Liver (tissue), 9 donors: ENCODE data around the gene MRC2. TPM values are rescaled to one million over a fixed set of nuclear protein-coding genes. Genes with fewer than 3 reads are reported as not detected.

Experiments
- DNase-seq: peaks from one replicate; pipeline ENCODE4 v3.0.0-alpha.2; 2017; ENCODE audit warnings: low spot score
- H3K27ac ChIP-seq, 2 donors: one replicate each; pipeline ENCODE4 v1.7.0; 2013; ENCODE audit warnings: inconsistent platforms in 2 of 2, low read length in 2 of 2, control low read depth in 1 of 2, low read depth in 1 of 2, mild to moderate bottlenecking in 1 of 2
- H3K27me3 ChIP-seq, 4 donors: one replicate each; pipeline versions ENCODE4 v1.6.1 to v1.7.0; 2013; ENCODE audit warnings: low read length in 3 of 4, inconsistent platforms in 1 of 4, mild to moderate bottlenecking in 1 of 4, moderate library complexity in 1 of 4; ENCODE audit not compliant: control insufficient read depth in 4 of 4, insufficient read depth in 4 of 4
- H3K36me3 ChIP-seq, 4 donors: one replicate each; pipeline versions ENCODE4 v1.6.1 to v1.7.0; 2013; ENCODE audit warnings: low read length in 3 of 4, mild to moderate bottlenecking in 3 of 4, low read depth in 1 of 4, moderate library complexity in 1 of 4; ENCODE audit not compliant: control insufficient read depth in 4 of 4, insufficient read depth in 3 of 4
- H3K4me1 ChIP-seq, 4 donors: one replicate each; pipeline versions ENCODE4 v1.6.1 to v1.7.0; 2013; ENCODE audit warnings: low read length in 3 of 4, mild to moderate bottlenecking in 3 of 4, moderate library complexity in 1 of 4; ENCODE audit not compliant: control insufficient read depth in 4 of 4, insufficient read depth in 4 of 4
- H3K4me3 ChIP-seq, 3 donors: one replicate each; pipeline versions ENCODE4 v1.6.1 to v1.7.0; 2013; ENCODE audit warnings: low read length in 3 of 3, control low read depth in 1 of 3, low read depth in 1 of 3, mild to moderate bottlenecking in 1 of 3
- H3K9ac ChIP-seq, 2 donors: one replicate each; pipeline ENCODE4 v1.7.0; 2013; ENCODE audit warnings: low read length in 2 of 2, mild to moderate bottlenecking in 2 of 2, moderate library complexity in 2 of 2, control low read depth in 1 of 2, low read depth in 1 of 2
- H3K9me3 ChIP-seq, 4 donors: one replicate each; pipeline versions ENCODE4 v1.6.1 to v1.7.0; 2013; ENCODE audit warnings: low read length in 3 of 4; ENCODE audit not compliant: control insufficient read depth in 4 of 4
- CTCF ChIP-seq: fragments of 150-350 bp; IDR thresholded peaks from 2 replicates; pipeline ENCODE4 v1.5.1; 2017; ENCODE audit warnings: improper control_type of control experiment, low read depth, low read length; ENCODE audit not compliant: missing input control
- EGR1 ChIP-seq, 2 donors: IDR thresholded peaks; 2 replicates each; pipeline ENCODE4 v1.6.1; 2016 to 2018; ENCODE audit warnings: antibody characterized with exemption in 2 of 2, low read depth in 2 of 2
- FOXA1 ChIP-seq: IDR thresholded peaks from 2 replicates; pipeline ENCODE4 v1.6.1; 2016; ENCODE audit warnings: antibody characterized with exemption
- FOXA2 ChIP-seq: IDR thresholded peaks from 2 replicates; pipeline ENCODE4 v1.6.1; 2016; ENCODE audit warnings: antibody characterized with exemption
- GABPA ChIP-seq, 2 donors: IDR thresholded peaks in 1 of 2; conservative IDR thresholded peaks in 1 of 2; 2 replicates each; pipeline ENCODE4 v1.6.1; 2016; ENCODE audit warnings: antibody characterized with exemption in 2 of 2, mild to moderate bottlenecking in 1 of 2, moderate library complexity in 1 of 2
- HNF4A ChIP-seq, 2 donors: conservative IDR thresholded peaks; 2 replicates each; pipeline ENCODE4 v1.6.1; 2016; ENCODE audit warnings: antibody characterized with exemption in 2 of 2, mild to moderate bottlenecking in 2 of 2
- HNF4G ChIP-seq: IDR thresholded peaks from 2 replicates; pipeline ENCODE4 v1.6.1; 2016; ENCODE audit warnings: antibody characterized with exemption
- JUND ChIP-seq, 2 donors: IDR thresholded peaks; 2 replicates each; pipeline ENCODE4 v1.6.1; 2016; ENCODE audit warnings: antibody characterized with exemption in 2 of 2
- MAX ChIP-seq: IDR thresholded peaks from 2 replicates; pipeline ENCODE4 v1.6.1; 2016; ENCODE audit warnings: antibody characterized with exemption
- NR2F2 ChIP-seq: IDR thresholded peaks from 2 replicates; pipeline ENCODE4 v1.6.1; 2016; ENCODE audit warnings: antibody characterized with exemption
- RAD21 ChIP-seq, 2 donors: IDR thresholded peaks; 2 replicates each; pipeline ENCODE4 v1.6.1; 2016; ENCODE audit warnings: antibody characterized with exemption in 2 of 2, mild to moderate bottlenecking in 2 of 2
- REST ChIP-seq: IDR thresholded peaks from 2 replicates; pipeline ENCODE4 v1.6.1; 2016; ENCODE audit warnings: antibody characterized with exemption, mild to moderate bottlenecking
- RXRA ChIP-seq, 2 donors: IDR thresholded peaks; 2 replicates each; pipeline ENCODE4 v1.6.1; 2017 to 2018; ENCODE audit warnings: antibody characterized with exemption in 2 of 2, mild to moderate bottlenecking in 1 of 2
- SP1 ChIP-seq: IDR thresholded peaks from 2 replicates; pipeline ENCODE4 v1.6.1; 2018; ENCODE audit warnings: antibody characterized with exemption, mild to moderate bottlenecking
- TAF1 ChIP-seq: conservative IDR thresholded peaks from 2 replicates; pipeline ENCODE4 v1.6.1; 2016; ENCODE audit warnings: antibody characterized with exemption, mild to moderate bottlenecking
- YY1 ChIP-seq: IDR thresholded peaks from 2 replicates; pipeline ENCODE4 v1.6.1; 2016; ENCODE audit warnings: antibody characterized with exemption, mild to moderate bottlenecking
- WGBS: extraction: QIAGEN DNeasy Blood & Tissue Kit; methylation state at CpG from one replicate; pipeline ENCODE4 v1.1.7; 2013; 5-methylcytosine and 5-hydroxymethylcytosine counted together
- polyA plus RNA-seq, 2 donors: library from polyadenylated mRNA; stranded (reverse) in 1 of 2; unstranded in 1 of 2; fragments of 200-250 nt in 1 of 2; fragments of >200 nt in 1 of 2; fragmentation: Nextera tagmentation in 1 of 2; extraction: Ambion mirVana in 1 of 2; gene quantifications; one replicate each; pipeline versions ENCODE4 v1.2.1 to v1.2.3, GENCODE V29; 2013 to 2015
- total RNA-seq, 2 donors: library from RNA; depleted of rRNA; stranded (reverse); fragments of >200 nt; gene quantifications; one replicate each; pipeline ENCODE4 v1.2.3, GENCODE V29; 2014
- TF ChIP-seq, protein P1 (sequence below): IDR thresholded peaks from 2 replicates; pipeline ENCODE4 v1.6.1; 2016; ENCODE audit warnings: antibody characterized with exemption
- TF ChIP-seq, protein P2 (sequence below): IDR thresholded peaks from 2 replicates; pipeline ENCODE4 v1.6.1; 2016; ENCODE audit warnings: antibody characterized with exemption
- donor health status: healthy.
- donor health status: healthy.
- donor health status: healthy.
- donor health status: healthy.
- donor health status: healthy.

MRC2 gene
- total and polyA plus RNA-seq, 4 donors, result 0.49 to 81.1 (median 2.8) TPM

DNA sequence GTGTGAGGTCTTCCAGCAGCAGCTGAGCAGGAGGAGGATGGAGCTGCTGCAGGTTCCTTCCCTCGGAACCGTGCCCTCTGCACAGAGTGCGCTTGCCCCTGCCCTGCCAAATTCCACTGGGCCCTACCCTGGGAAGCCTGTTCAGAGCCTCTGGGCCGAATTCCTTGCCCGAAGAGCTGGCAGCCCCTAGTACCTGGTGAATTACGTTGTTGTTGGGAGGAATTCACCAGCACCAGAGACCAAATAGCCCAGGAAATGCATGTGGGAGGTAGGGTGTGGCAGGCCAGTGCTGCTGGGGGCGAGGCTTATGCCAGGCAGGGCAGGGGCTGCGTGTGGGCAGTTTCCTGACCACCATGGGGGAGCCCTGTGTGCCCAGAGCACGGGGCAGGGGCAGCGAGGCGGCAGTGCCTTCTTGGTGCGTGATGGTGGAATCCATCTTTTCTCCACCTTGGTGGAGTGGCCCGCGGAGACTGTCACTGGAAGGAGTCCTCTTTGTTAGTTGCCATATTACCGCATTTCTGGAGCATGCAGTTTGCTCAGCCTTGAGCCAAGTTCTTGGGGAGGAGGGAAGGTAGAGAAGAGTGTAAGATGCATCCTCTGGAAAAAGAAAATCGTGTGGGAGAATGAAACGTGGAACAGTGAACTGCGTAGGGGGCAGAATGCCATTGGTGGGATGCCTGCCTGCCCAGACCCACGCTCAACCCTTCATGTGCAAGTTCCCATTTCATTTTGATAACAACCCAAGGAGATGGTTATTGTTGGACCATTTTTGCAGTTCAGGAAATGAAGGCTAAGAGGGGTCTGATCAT lies 2.3 kb downstream of the MRC2 start:
- H3K27ac ChIP-seq, result no peak overlapping the region
- H3K9ac ChIP-seq, result no peak overlapping the region
- no peaks in the 10 kb centered on the region for H3K36me3 ChIP-seq
- no peak for DNase-seq
- peaks cover 0 to 4% (median 0%) of the 10 kb centered on the region in 4 donors for H3K27me3 ChIP-seq
- H3K4me3 ChIP-seq, result no peak overlapping the region
- TF ChIP-seq HNF4G (no peak), RAD21 (IDR thresholded peaks at IDR 0.05) (no peak), TAF1 (no peak)
- TF ChIP-seq, protein P1, sequence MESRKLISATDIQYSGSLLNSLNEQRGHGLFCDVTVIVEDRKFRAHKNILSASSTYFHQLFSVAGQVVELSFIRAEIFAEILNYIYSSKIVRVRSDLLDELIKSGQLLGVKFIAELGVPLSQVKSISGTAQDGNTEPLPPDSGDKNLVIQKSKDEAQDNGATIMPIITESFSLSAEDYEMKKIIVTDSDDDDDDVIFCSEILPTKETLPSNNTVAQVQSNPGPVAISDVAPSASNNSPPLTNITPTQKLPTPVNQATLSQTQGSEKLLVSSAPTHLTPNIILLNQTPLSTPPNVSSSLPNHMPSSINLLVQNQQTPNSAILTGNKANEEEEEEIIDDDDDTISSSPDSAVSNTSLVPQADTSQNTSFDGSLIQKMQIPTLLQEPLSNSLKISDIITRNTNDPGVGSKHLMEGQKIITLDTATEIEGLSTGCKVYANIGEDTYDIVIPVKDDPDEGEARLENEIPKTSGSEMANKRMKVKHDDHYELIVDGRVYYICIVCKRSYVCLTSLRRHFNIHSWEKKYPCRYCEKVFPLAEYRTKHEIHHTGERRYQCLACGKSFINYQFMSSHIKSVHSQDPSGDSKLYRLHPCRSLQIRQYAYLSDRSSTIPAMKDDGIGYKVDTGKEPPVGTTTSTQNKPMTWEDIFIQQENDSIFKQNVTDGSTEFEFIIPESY, result no peak
- peaks cover 6 to 21% (median 9%) of the 10 kb centered on the region in 4 donors for H3K4me1 ChIP-seq
- no peaks in the 10 kb centered on the region for H3K9me3 ChIP-seq
- 71% methylated on average over 19 of the region's 19 CpGs for WGBS

- Histone ChIP-seq H3K27ac (no peak overlapping the region), H3K4me1 (peaks cover 6 to 21% (median 9%) of the 10 kb centered on the region in 4 donors)
These were observed 3.1 kb downstream of the MRC2 start for GRCh38 chr17:62630365-62631085.

More at GRCh38 chr17:62630365-62631085, 3.1 kb downstream of the MRC2 start:
- 70% methylated on average over 12 of the region's 12 CpGs for WGBS
- Histone ChIP-seq H3K9ac (no peak overlapping the region), H3K27me3 (peaks cover 0 to 4% (median 0%) of the 10 kb centered on the region in 4 donors), H3K9me3 (no peaks in the 10 kb centered on the region), H3K4me3 (no peak overlapping the region), H3K36me3 (no peaks in the 10 kb centered on the region)
- TF ChIP-seq NR2F2, result no peak
- TF ChIP-seq MAX, result no peak
- TF ChIP-seq SP1, result no peak
- TF ChIP-seq GABPA (IDR thresholded peaks at IDR 0.05 in 1 of 2, conservative IDR thresholded peaks at IDR 0.05 in 1 of 2), result no peak
- TF ChIP-seq, protein P1, result no peak
- no peak for TF ChIP-seq EGR1 (IDR thresholded peaks at IDR 0.05; ENCODE audit: low read depth in 2 of 2)
- no peak for TF ChIP-seq FOXA1
- no peak for TF ChIP-seq FOXA2
- TF ChIP-seq REST, result no peak
- TF ChIP-seq, protein P2, sequence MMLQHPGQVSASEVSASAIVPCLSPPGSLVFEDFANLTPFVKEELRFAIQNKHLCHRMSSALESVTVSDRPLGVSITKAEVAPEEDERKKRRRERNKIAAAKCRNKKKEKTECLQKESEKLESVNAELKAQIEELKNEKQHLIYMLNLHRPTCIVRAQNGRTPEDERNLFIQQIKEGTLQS, result no peak
- TF ChIP-seq CTCF, result no peak
- no peak for TF ChIP-seq HNF4A (conservative IDR thresholded peaks at IDR 0.05)
- TF ChIP-seq TAF1, result no peak
- TF ChIP-seq RXRA (IDR thresholded peaks at IDR 0.05), result no peak
- TF ChIP-seq JUND (IDR thresholded peaks at IDR 0.05), result no peak
- TF ChIP-seq YY1, result no peak
- DNase-seq, result no peak
